Kidney (tissue), 14 donors: ENCODE results near the gene SLC51A. TPM values are rescaled to one million over a fixed set of nuclear protein-coding genes. Genes with fewer than 3 reads are reported as not detected.

Experiments used
- DNase-seq, 5 donors: peaks; one replicate each; pipeline ENCODE4 v3.0.0-alpha.2; 2013 to 2020
- FAIRE-seq: peaks from 2 replicates; lab custom pipeline; 2012; peaks lifted over from hg19 to GRCh38; lab: Jason Lieb, UNC
- H3K27ac ChIP-seq, 2 donors: one replicate each; pipeline ENCODE4 v1.7.0; 2013; ENCODE audit warnings: low read depth in 2 of 2, low read length in 2 of 2, inconsistent platforms in 1 of 2
- H3K27me3 ChIP-seq: one replicate; pipeline ENCODE4 v1.7.1; 2013; ENCODE audit warnings: low read length, inconsistent platforms; ENCODE audit not compliant: control insufficient read depth, insufficient read depth
- H3K36me3 ChIP-seq, 3 donors: one replicate each; pipeline versions ENCODE4 v1.7.0 to v1.7.1; 2013; ENCODE audit warnings: low read length in 3 of 3, control low read depth in 1 of 3, inconsistent platforms in 1 of 3; ENCODE audit not compliant: insufficient read depth in 3 of 3, control insufficient read depth in 2 of 3
- H3K4me1 ChIP-seq, 3 donors: one replicate each; pipeline versions ENCODE4 v1.7.0 to v1.7.1; 2013; ENCODE audit warnings: low read length in 3 of 3, inconsistent platforms in 1 of 3, low read depth in 1 of 3; ENCODE audit not compliant: control insufficient read depth in 2 of 3, insufficient read depth in 2 of 3
- H3K4me3 ChIP-seq, 3 donors: one replicate each; pipeline versions ENCODE4 v1.7.0 to v1.8.1; 2013; ENCODE audit warnings: low read length in 3 of 3, control low read depth in 1 of 3, inconsistent platforms in 1 of 3
- H3K9ac ChIP-seq, 3 donors: one replicate each; pipeline versions ENCODE4 v1.7.0 to v1.7.1; 2013; ENCODE audit warnings: low read length in 3 of 3, control low read depth in 1 of 3, inconsistent platforms in 1 of 3
- H3K9me3 ChIP-seq, 3 donors: one replicate each; pipeline versions ENCODE4 v1.7.0 to v1.7.1; 2013; ENCODE audit warnings: low read length in 3 of 3, control low read depth in 1 of 3, inconsistent platforms in 1 of 3; ENCODE audit not compliant: control insufficient read depth in 2 of 3, insufficient read depth in 1 of 3
- CTCF ChIP-seq: IDR thresholded peaks from 3 replicates; pipeline ENCODE4 v1.5.1; 2012; ENCODE audit warnings: mild to moderate bottlenecking, moderate library complexity, borderline replicate concordance; ENCODE audit not compliant: insufficient read depth; ENCODE audit errors: extremely low read depth
- intact Hi-C: fragments of 100-400 bp; cut with DNase I; formaldehyde crosslinking; loops from one replicate; pipeline ENCODE4 v1.11.1; 2022
- polyA plus RNA-seq: library from polyadenylated mRNA; stranded (reverse); fragments of 350-450 nt; fragmentation: Illumina TruSeq; extraction: RNeasy Lipid Tissue Mini Kit (QIAGEN cat#74804); gene quantifications from one replicate; pipeline ENCODE4 v1.2.3, GENCODE V29; 2014; ENCODE audit warnings: low read depth, low replicate concordance; ENCODE audit not compliant: insufficient read depth
- total RNA-seq: library from RNA; stranded (reverse); fragmentation: NEBNext Ultra II Directional; extraction: Animal tissue kit (Norgen Biotek cat#: 25700); gene quantifications from one replicate; pipeline ENCODE4 v1.2.1, GENCODE V29; 2021
- donor health status: control.
- donor health status: control.
- donor health status: control.
- donor health status: control.
- donor health status: control.
- donor health status: DM: yes; HTN: yes; CAD: no.
- donor health status: Normal renal cell carcinoma (clear cell type).

Gene SLC51A
- total and polyA plus RNA-seq, 2 donors from 2014 or later = 0.98 to 6.5 TPM

GRCh38 chr3:196184881-196185280, 31.5 kb upstream of the SLC51A start:
- Histone ChIP-seq H3K9me3 (no peaks in the 10 kb centered on the region), H3K27me3 (no peaks in the 10 kb centered on the region), H3K36me3 (no peaks in the 10 kb centered on the region), H3K27ac (no peak overlapping the region), H3K4me1 (no peaks in the 10 kb centered on the region), H3K4me3 (no peak overlapping the region), H3K9ac (no peak overlapping the region)
- intact Hi-C loops = no loop called here
- DNase-seq (peak in 1 of 5 donors; percentile 52), FAIRE-seq (no peak)
- TF ChIP-seq CTCF = no peak

GRCh38 chr3:196186651-196187573, 29.4 kb upstream of the SLC51A start:
- no peaks in the 10 kb centered on the region for H3K9me3 ChIP-seq
- no peak overlapping the region for H3K27ac ChIP-seq
- no peak for FAIRE-seq
- TF ChIP-seq CTCF = no peak
- H3K4me3 ChIP-seq = no peak overlapping the region
- intact Hi-C loops = no loop called here
- no peaks in the 10 kb centered on the region for H3K4me1 ChIP-seq
- no peaks in the 10 kb centered on the region for H3K27me3 ChIP-seq
- H3K9ac ChIP-seq = no peak overlapping the region
- no peaks in the 10 kb centered on the region for H3K36me3 ChIP-seq
- DNase-seq = peak; percentile 49 to 76 (median 69)

- Histone ChIP-seq H3K27me3 (no peaks in the 10 kb centered on the region), H3K4me3 (no peak overlapping the region), H3K9ac (no peak overlapping the region), H3K9me3 (no peaks in the 10 kb centered on the region), H3K36me3 (no peaks in the 10 kb centered on the region), H3K4me1 (peaks cover 0 to 6% (median 0%) of the 10 kb centered on the region in 3 donors), H3K27ac (no peak overlapping the region)
- DNase-seq = no peak
- intact Hi-C loops = no loop called here
- FAIRE-seq = no peak
- no peak for TF ChIP-seq CTCF
Measured at GRCh38 chr3:196189566-196190347, 26.6 kb upstream of the SLC51A start.
